Suprapubic skin (tissue), 4 donors: ENCODE results near the gene HIVEP3. TPM values are rescaled to one million over a fixed set of nuclear protein-coding genes. Genes with fewer than 3 reads are reported as not detected.

Experiments used
- DNase-seq, 2 donors: peaks; one replicate each; pipeline ENCODE4 v3.0.0-alpha.2; 2019; ENCODE audit warnings: low spot score in 2 of 2
- H3K27ac ChIP-seq: fragments of 200-600 bp; sonication (generic); one replicate; pipeline ENCODE4 v1.5.1; 2019
- H3K27me3 ChIP-seq: fragments of 200-600 bp; sonication (generic); one replicate; pipeline ENCODE4 v1.5.1; 2019
- H3K36me3 ChIP-seq: fragments of 200-600 bp; sonication (generic); one replicate; pipeline ENCODE4 v1.5.1; 2019
- H3K4me1 ChIP-seq: fragments of 200-600 bp; sonication (generic); one replicate; pipeline ENCODE4 v1.5.1; 2019
- H3K4me3 ChIP-seq: fragments of 200-600 bp; sonication (generic); one replicate; pipeline ENCODE4 v1.5.1; 2019; ENCODE audit warnings: mild to moderate bottlenecking
- H3K9me3 ChIP-seq: fragments of 200-600 bp; sonication (generic); one replicate; pipeline ENCODE4 v1.5.1; 2019
- CTCF ChIP-seq, 2 donors: fragments of 200-600 bp in 1 of 2; fragments of 450-650 bp in 1 of 2; sonication (generic) in 1 of 2; IDR thresholded peaks; one replicate each; pipeline ENCODE4 v1.5.1; 2016 to 2019; ENCODE audit warnings: antibody characterized with exemption in 2 of 2, mild to moderate bottlenecking in 1 of 2, moderate library complexity in 1 of 2
- EP300 ChIP-seq: sonication (generic); formaldehyde crosslinking; IDR thresholded peaks from one replicate; pipeline ENCODE4 v1.6.1; 2017; ENCODE audit warnings: antibody characterized with exemption
- POLR2A ChIP-seq, 2 donors: fragments of 450-650 bp; IDR thresholded peaks; one replicate each; pipeline ENCODE4 v1.6.1; 2017; ENCODE audit warnings: antibody characterized with exemption in 2 of 2, mild to moderate bottlenecking in 2 of 2, moderate library complexity in 2 of 2
- POLR2AphosphoS5 ChIP-seq, 3 donors: sonication (generic); formaldehyde crosslinking; IDR thresholded peaks; one replicate each; pipeline ENCODE4 v1.6.1; 2017; ENCODE audit warnings: antibody characterized with exemption in 3 of 3
- WGBS: methylation state at CpG from one replicate; pipeline ENCODE4 v1.1.5; 2018; 5-methylcytosine and 5-hydroxymethylcytosine counted together
- total RNA-seq, 4 donors: library from RNA; depleted of rRNA; stranded (reverse); fragments of >200 nt; gene quantifications; one replicate each; pipeline ENCODE4 v1.1.0, GENCODE V29; 2016

Gene HIVEP3
- total RNA-seq, 4 donors from 2014 or later = 11.3 to 23.9 (median 18.3) TPM

- H3K27ac ChIP-seq = no peak overlapping the region
- no peak for DNase-seq
- no peaks in the 10 kb centered on the region for H3K9me3 ChIP-seq
- H3K4me1 ChIP-seq = peaks cover 48% of the 10 kb centered on the region
- no peak for TF ChIP-seq POLR2A (IDR thresholded peaks at IDR 0.05)
- no peak for TF ChIP-seq POLR2AphosphoS5 (IDR thresholded peaks at IDR 0.05)
- TF ChIP-seq EP300 = no peak
- no peak for TF ChIP-seq CTCF (IDR thresholded peaks at IDR 0.05)
- no peaks in the 10 kb centered on the region for H3K36me3 ChIP-seq
- no peak overlapping the region for H3K4me3 ChIP-seq
- H3K27me3 ChIP-seq = no peaks in the 10 kb centered on the region
Measured at GRCh38 chr1:41766041-41766440, 152.7 kb downstream of the HIVEP3 start.

GRCh38 chr1:41765152-41765551, 153.6 kb downstream of the HIVEP3 start:
- DNase-seq = no peak
- 20% methylated on average over 3 of the region's 3 CpGs for WGBS
- TF ChIP-seq EP300 (no peak), POLR2A (IDR thresholded peaks at IDR 0.05) (no peak), POLR2AphosphoS5 (IDR thresholded peaks at IDR 0.05) (no peak), CTCF (IDR thresholded peaks at IDR 0.05) (no peak)
- Histone ChIP-seq H3K27ac (no peak overlapping the region), H3K9me3 (no peaks in the 10 kb centered on the region), H3K4me3 (no peak overlapping the region), H3K36me3 (no peaks in the 10 kb centered on the region), H3K27me3 (no peaks in the 10 kb centered on the region), H3K4me1 (peaks cover 43% of the 10 kb centered on the region)

GRCh38 chr1:41764656-41765055, 154.1 kb downstream of the HIVEP3 start:
- no peak for DNase-seq

GRCh38 chr1:41762777-41763176, 155.9 kb downstream of the HIVEP3 start:
- no peaks in the 10 kb centered on the region for H3K9me3 ChIP-seq
- no peak for TF ChIP-seq EP300
- TF ChIP-seq CTCF (IDR thresholded peaks at IDR 0.05) = no peak
- TF ChIP-seq POLR2AphosphoS5 (IDR thresholded peaks at IDR 0.05) = no peak
- no peak for TF ChIP-seq POLR2A (IDR thresholded peaks at IDR 0.05)
- H3K4me1 ChIP-seq = peaks cover 28% of the 10 kb centered on the region
- H3K27me3 ChIP-seq = no peaks in the 10 kb centered on the region
- no peaks in the 10 kb centered on the region for H3K36me3 ChIP-seq
- DNase-seq = no peak
- H3K4me3 ChIP-seq = no peak overlapping the region
- H3K27ac ChIP-seq = no peak overlapping the region
- WGBS = no CpG with 5 or more reads among the region's 1 CpG

More at GRCh38 chr1:41764656-41765055, 154.1 kb downstream of the HIVEP3 start:
- Histone ChIP-seq H3K27ac (no peak overlapping the region), H3K27me3 (no peaks in the 10 kb centered on the region), H3K36me3 (no peaks in the 10 kb centered on the region), H3K4me1 (peaks cover 43% of the 10 kb centered on the region), H3K9me3 (no peaks in the 10 kb centered on the region), H3K4me3 (no peak overlapping the region)
- TF ChIP-seq POLR2AphosphoS5 (IDR thresholded peaks at IDR 0.05) (no peak), EP300 (no peak), CTCF (IDR thresholded peaks at IDR 0.05) (no peak), POLR2A (IDR thresholded peaks at IDR 0.05) (no peak)
- WGBS = 48% methylated on average over 4 of the region's 4 CpGs

- no peak for DNase-seq
- H3K4me3 ChIP-seq = no peak overlapping the region
- H3K27me3 ChIP-seq = no peaks in the 10 kb centered on the region
- 50% methylated on average over 2 of the region's 4 CpGs for WGBS
- peaks cover 23% of the 10 kb centered on the region for H3K4me1 ChIP-seq
- no peaks in the 10 kb centered on the region for H3K9me3 ChIP-seq
- no peak overlapping the region for H3K27ac ChIP-seq
- TF ChIP-seq POLR2AphosphoS5 (IDR thresholded peaks at IDR 0.05) (no peak), EP300 (no peak), CTCF (IDR thresholded peaks at IDR 0.05) (no peak), POLR2A (IDR thresholded peaks at IDR 0.05) (no peak)
- H3K36me3 ChIP-seq = no peaks in the 10 kb centered on the region
Measured at GRCh38 chr1:41762251-41762650, 156.5 kb downstream of the HIVEP3 start.
